IMR-90 (cell line): ENCODE data around the gene KLHL29.

Experiments used
- BHLHE40 ChIP-seq: fragments of 150-350 bp; IDR thresholded peaks from 2 replicates; pipeline ENCODE4 v1.6.1; 2016; ENCODE audit warnings: mild to moderate bottlenecking, low read depth, low read length
- CEBPB ChIP-seq: IDR thresholded peaks from 2 replicates; pipeline ENCODE4 v1.6.1; 2012; ENCODE audit warnings: low read depth, low read length, improper control_type of control experiment
- CHD1 ChIP-seq: IDR thresholded peaks from 2 replicates; pipeline ENCODE4 v1.6.1; 2012; ENCODE audit warnings: low read depth, low read length, improper control_type of control experiment
- CTCF ChIP-seq: conservative IDR thresholded peaks from 2 replicates; pipeline ENCODE4 v1.5.1; 2012; ENCODE audit warnings: mild to moderate bottlenecking, low read depth, low read length, improper control_type of control experiment
- ELK1 ChIP-seq: fragments of 150-350 bp; IDR thresholded peaks from 2 replicates; pipeline ENCODE4 v1.6.1; 2016; ENCODE audit warnings: low read depth, mild to moderate bottlenecking, low read length, moderate library complexity, borderline replicate concordance
- MAFK ChIP-seq: IDR thresholded peaks from 2 replicates; pipeline ENCODE4 v1.6.1; 2012; ENCODE audit warnings: low read depth, low read length, improper control_type of control experiment
- MXI1 ChIP-seq: IDR thresholded peaks from 2 replicates; pipeline ENCODE4 v1.6.1; 2012; ENCODE audit warnings: low read depth, mild to moderate bottlenecking, low read length, moderate library complexity, borderline replicate concordance
- NFE2L2 ChIP-seq: fragments of 150-350 bp; IDR thresholded peaks from 2 replicates; pipeline ENCODE4 v1.6.1; 2016; ENCODE audit warnings: low read depth, mild to moderate bottlenecking, low read length
- POLR2A ChIP-seq: IDR thresholded peaks from 2 replicates; pipeline ENCODE4 v1.6.1; 2012; ENCODE audit warnings: mild to moderate bottlenecking, low read depth, low read length
- RAD21 ChIP-seq: IDR thresholded peaks from 2 replicates; pipeline ENCODE4 v1.6.1; 2012; ENCODE audit warnings: low read length, improper control_type of control experiment
- RCOR1 ChIP-seq: IDR thresholded peaks from 2 replicates; pipeline ENCODE4 v1.6.1; 2012; ENCODE audit warnings: mild to moderate bottlenecking, low read length, improper control_type of control experiment; ENCODE audit not compliant: insufficient replicate concordance
- RFX5 ChIP-seq: IDR thresholded peaks from 2 replicates; pipeline ENCODE4 v1.8.0; 2012; ENCODE audit warnings: low read depth, mild to moderate bottlenecking, low read length, moderate library complexity
- SMC3 ChIP-seq: fragments of 150-350 bp; IDR thresholded peaks from 2 replicates; pipeline ENCODE4 v1.6.1; 2016; ENCODE audit warnings: low read depth, mild to moderate bottlenecking, antibody characterized with exemption, low read length, moderate library complexity

- no peak for TF ChIP-seq CTCF
- TF ChIP-seq MXI1, result no peak
- TF ChIP-seq CHD1, result no peak
- no peak for TF ChIP-seq RCOR1
- no peak for TF ChIP-seq RFX5
- no peak for TF ChIP-seq RAD21
- TF ChIP-seq POLR2A, result no peak
- no peak for TF ChIP-seq NFE2L2
- TF ChIP-seq MAFK, result no peak
- TF ChIP-seq SMC3, result no peak
- no peak for TF ChIP-seq BHLHE40
- no peak for TF ChIP-seq CEBPB
- TF ChIP-seq ELK1, result no peak
These were observed 9.5 kb upstream of the KLHL29 start for GRCh38 chr2:23375448-23375847.
